GM19468 (cell line): Measurements from ENCODE around the gene MYH14.
"Not testable (repeated sequence)": the region's sequence is repeated elsewhere in the genome, so short reads cannot be mapped to it uniquely, and the experiment has no call there.

Experiments
- ATAC-seq: cut with Tn5 transposase; IDR thresholded peaks from one replicate; pipeline ENCODE4 v1.9.1; 2021; ENCODE audit warnings: mild to moderate bottlenecking, moderate library complexity, moderate number of reproducible peaks; ENCODE audit not compliant: unreplicated experiment; ENCODE audit errors: extremely low read depth

The MYH14 gene

GRCh38 chr19:50222691-50223438 is 19.4 kb downstream of the MYH14 start:
- ATAC-seq = no peak

DNA sequence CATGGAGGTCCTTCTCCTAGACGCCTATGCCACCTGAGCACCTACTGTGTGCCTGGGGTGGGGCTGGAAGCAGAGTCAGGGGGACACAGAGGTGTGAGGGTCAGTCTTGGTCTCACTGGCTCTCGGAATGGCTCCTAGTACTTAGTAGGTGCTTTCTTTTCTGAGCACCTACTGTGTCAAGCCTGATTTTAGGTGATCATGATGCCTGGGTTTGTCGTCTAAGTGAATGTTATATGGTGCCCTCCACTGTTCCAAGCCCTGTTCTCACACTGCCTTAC is 20.0 kb downstream of the MYH14 start:
- no peak for ATAC-seq

DNA sequence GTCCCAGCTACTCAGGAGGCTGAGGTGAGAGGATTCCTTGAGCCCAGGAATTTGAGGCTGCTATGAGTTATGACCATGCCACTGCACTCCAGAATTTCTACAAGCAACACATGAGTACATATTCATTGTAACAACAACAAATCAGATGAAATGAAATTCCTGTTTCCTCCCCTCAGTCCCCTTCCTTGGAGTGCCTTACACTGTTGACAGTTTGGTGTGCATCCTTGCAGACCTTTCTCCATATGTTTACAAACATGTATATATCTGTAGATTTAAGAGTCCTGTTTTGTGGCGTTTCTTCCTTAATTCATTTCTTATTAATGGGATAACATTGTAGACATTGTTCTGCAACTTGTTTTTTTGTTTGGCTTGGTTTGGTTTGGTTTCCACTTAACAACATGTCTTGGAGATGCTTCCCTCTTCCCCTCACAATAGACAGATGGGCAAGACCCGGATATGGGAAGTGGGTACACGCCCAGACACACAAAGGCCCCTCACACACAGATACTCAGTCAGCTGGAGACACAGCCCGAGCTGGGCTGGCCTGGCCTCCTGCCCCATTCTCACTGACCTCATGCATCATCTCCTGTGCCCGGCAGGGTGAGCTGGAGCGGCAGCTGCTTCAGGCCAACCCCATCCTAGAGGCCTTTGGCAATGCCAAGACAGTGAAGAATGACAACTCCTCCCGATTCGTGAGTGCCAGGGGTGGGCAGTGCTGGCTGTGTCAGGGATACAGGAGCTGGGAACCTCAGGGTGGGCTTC is 21.7 kb downstream of the MYH14 start:
- ATAC-seq = no peak

GRCh38 chr19:50226536-50226935 is 23.1 kb downstream of the MYH14 start:
- ATAC-seq = no peak

GRCh38 chr19:50228153-50228552 is 24.7 kb downstream of the MYH14 start:
- not testable (repeated sequence) for ATAC-seq

DNA sequence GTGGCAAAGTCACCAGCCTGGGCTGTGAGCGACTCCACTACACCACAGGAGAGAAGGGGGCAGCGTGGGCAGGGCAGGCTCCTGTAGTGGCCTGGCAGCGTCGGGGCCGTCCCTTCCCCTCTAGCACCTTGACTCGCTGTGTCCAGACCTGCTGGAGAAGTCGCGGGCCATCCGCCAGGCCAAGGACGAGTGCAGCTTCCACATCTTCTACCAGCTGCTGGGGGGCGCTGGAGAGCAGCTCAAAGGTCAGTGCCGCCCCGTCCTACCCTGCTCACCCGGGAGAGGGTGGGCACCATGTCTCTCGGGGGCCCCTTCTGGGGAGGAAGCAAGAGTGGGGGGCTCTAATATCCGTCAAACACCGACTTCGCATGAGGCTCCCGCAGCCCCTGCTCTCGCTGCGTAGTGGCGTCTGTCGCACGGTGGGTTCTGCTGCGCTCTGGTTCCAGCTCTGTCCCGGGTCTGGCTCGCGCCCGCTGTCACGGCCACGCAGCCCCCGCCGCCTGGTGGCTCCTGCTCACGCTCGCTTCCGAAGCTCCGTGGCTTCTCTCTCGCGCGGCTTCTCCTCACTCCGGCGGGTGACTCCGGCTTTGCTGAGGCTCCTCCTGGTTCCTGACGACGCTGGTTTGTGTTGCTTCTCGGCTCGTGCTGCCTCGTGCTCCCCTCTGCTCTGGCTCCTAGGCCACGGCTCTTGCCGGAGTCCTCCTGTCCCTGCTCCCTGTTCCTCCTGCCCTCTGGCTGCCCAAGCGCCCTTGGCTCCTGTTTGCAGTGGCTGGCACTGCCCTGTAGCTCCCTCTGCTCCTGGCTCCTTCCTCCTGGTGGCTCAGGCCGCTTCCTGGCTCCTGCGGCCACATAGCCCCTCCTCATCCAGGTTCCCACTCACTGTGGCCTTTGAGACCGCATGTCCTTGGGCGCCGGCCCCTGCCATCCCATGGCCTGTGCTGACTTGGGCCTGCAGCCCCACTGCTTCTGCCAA is 27.2 kb downstream of the MYH14 start:
- ATAC-seq = no peak

DNA sequence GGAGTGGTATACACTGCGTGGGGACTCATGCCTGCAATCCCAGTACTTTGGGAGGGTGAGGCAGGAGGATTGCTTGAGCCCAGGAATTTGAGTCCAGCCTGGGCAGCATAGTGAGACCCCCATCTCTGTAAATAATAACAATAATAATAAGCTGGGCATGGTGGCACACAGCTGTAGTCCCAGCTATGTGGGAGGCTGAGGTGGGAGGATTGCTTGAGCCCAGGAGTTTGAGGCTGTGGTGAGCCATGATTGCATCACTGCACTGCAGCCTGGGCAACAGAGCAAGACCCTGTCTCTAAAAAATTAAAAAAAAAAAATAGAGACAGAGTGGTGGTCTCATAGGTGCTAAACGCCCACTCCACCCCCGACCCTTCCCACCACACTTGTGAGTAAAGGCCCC is 28.0 kb downstream of the MYH14 start:
- not testable (repeated sequence) for ATAC-seq

GRCh38 chr19:50231821-50232220 is 28.4 kb downstream of the MYH14 start:
- no peak for ATAC-seq

DNA sequence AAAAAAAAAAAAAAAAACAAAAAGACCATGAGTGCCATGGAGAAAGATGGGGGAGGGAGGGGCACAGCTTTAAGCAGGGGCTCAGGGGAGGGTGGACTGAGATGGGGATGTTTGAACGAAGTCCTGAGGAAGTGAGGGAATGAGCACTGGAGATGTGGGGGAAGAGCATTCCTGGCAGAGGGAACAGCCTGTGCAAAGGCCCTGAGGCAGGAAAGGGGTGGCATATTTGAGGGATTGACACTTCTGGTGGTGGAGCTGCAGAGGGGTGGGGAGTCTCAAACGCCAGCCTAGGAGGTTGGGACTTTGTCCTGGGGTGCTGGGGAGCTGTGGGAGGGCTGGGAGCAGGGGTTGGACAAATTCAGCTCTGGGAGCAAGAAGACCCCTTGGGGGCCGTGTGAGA is 29.2 kb downstream of the MYH14 start:
- no peak for ATAC-seq

DNA sequence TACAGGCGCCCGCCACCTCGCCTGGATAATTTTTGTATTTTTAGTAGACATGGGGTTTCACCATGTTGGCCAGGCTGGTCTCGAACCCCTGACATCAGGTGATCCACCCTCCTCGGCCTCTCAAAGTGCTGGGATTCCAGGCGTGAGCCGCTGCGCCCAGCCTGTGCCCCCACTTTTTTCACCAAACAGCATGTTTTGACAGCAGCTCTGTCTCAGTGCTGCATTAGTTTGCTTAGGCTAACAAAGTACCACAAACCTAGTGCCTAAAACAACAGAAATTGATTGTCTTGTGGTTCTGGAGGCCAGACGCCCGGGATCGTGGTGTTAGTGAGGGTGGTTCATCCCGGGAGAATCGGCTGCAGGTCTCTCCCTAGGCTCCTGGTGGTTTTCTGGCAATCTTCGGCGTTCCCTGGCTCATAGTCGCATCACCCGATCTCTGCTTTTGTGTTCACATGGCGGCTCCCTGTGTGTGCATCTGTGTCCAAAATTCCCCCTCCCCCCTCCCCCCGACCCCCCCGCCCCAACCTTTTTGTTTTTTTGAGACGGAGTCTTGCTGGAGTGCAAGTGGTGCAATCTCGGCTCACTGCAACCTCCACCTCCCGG is 30.0 kb downstream of the MYH14 start:
- no peak for ATAC-seq

DNA sequence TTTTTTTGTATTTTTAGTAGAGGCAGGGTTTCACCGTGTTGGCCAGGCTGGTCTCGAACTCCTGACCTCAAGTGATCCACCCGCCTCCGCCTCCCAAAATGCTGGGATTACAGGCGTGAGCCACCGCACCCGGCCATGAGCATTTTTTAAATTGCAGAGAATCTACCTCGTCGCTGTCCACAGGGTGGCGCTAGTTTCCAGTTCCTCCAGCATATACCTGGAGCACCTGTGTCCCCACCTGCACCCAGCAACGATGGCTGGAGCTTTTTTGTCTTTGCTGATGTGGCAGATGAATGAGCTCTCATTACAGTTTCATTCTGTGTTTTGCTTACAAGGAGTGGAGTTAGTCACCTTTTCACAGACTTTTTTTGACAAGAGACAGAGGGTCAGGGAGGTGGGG is 34.1 kb downstream of the MYH14 start:
- not testable (repeated sequence) for ATAC-seq

GRCh38 chr19:50238043-50238442 is 34.6 kb downstream of the MYH14 start:
- ATAC-seq = no peak

GRCh38 chr19:50239921-50240590 is 36.6 kb downstream of the MYH14 start:
- no peak for ATAC-seq

- ATAC-seq = no peak
Measured at GRCh38 chr19:50242581-50242980, 39.2 kb downstream of the MYH14 start.

DNA sequence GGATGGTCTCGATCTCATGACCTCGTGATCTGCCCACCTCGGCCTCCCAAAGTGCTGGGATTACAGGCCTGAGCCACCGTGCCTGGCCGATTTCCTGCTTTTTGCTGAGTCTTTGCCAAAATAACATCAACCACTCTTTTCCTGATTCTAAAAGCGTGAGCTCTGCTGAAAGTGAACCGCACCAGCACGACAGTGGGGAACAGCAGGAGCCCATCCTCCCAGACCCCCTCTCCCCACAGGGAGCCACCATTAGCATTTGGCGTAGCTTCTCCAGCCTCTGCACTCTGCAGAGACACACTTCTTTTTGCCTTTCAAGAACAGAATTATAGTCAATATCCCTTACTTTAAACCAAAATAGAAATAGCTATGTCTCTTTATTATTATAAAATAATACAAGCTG is 41.3 kb downstream of the MYH14 start:
- ATAC-seq = no peak

DNA sequence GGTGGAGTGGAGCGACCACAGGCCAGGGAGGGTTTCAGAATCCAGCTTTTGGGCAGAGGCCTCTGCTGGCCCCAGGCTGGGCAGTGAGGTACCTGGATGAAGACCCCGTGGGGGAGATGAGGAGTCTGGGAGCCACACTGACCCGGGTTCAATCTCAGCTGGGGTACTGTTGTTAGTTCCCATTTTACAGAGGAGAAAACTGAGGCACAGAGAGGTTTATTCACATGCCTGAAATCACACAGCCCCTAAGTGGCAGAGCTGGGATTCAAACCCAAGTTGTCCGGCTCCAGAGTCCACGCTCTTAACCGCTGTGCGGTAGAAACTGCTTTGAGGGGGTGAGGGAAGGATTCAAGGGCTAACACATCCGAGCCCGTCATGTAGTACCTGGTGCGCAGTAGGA is 45.0 kb downstream of the MYH14 start:
- no peak for ATAC-seq

DNA sequence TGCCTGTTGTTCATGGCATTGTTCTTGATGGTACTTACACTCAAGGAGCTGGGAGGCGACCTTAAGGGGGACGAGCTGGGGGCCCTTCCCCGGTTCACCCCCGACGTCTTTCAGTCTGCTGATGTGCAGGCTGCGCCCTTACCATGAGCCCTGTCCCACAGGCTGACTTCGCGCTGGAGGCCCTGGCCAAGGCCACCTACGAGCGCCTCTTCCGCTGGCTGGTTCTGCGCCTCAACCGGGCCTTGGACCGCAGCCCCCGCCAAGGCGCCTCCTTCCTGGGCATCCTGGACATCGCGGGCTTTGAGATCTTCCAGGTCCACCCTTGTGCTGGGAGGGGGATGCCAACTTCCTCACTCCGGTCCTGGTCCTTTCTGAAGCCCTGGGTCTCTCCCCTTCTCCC is 45.4 kb downstream of the MYH14 start:
- ATAC-seq = no peak

DNA sequence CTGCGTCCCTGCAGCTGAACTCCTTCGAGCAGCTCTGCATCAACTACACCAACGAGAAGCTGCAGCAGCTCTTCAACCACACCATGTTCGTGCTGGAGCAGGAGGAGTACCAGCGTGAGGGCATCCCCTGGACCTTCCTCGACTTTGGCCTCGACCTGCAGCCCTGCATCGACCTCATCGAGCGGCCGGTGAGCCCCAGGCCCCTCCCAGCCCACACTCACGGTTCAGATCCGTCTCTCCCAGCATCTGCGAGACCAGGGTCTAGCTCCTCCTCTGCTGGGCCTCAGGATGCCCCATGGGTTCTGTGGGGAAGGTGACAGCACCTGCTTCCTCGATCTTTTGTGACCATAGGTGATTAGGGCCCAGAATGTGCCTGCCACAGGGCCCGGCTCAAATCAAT is 46.2 kb downstream of the MYH14 start:
- ATAC-seq = no peak

DNA sequence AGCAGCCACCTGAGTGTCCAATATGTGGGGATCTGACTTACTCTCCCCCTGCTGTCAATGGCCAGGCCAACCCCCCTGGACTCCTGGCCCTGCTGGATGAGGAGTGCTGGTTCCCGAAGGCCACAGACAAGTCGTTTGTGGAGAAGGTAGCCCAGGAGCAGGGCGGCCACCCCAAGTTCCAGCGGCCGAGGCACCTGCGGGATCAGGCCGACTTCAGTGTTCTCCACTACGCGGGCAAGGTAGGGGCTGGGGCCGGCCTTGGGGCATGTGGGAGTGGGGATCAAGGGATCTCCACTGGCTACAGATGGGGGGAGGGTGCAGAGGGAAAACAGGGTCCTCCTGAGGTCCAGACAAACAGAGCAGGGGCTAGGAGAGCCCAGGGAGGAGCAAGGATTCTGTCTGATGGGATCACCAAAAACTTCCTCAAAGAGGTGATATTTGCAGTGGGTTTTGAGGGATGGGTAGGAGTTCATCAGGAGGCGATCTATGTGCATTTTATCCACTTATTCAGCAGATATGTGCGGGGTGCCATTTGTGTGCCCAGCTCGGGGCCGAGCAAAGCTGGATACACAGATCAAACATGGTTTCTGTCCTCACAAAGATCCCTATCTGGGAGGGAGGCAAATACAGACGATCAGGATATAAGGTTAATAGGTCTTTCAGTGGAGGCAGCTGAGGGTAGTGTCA is 47.2 kb downstream of the MYH14 start:
- no peak for ATAC-seq
